ENCODE data around the gene AURKA. TPM values are rescaled to one million over a fixed set of nuclear protein-coding genes. Genes with fewer than 3 reads are reported as not detected.

Gene AURKA
- total RNA-seq, 1 donor from 2014 or later = 9.6 TPM

DNA sequence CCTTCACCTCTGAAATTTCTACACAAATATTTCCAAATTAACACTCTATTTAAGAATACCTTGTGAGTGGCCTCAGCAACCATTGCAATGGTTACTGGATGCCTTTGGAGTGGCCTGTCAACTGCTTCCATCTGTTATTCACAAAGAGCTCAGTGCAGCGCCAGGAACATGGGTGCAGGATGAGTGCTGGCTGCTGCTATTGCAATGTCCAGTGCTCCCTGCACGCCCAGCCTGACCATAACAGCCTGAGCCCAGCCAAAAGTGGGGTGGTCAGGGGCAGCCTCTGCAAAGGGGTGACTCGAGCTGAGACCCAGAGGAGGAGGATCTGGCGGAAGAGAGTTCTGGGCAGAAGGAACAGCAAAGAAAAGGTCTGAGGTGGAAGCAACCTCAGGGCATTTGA, 38.4 kb upstream of the AURKA start:
- Mint-ChIP-seq H3K27me3 (ENCODE audit: low read depth) (no peaks in the 10 kb centered on the region), H3K9me3 (ENCODE audit: low read depth) (no peaks in the 10 kb centered on the region), H3K4me3 (ENCODE audit: unreplicated experiment) (no peak overlapping the region), H3K27ac (ENCODE audit: unreplicated experiment) (no peak overlapping the region), H3K36me3 (ENCODE audit: low read depth) (no peaks in the 10 kb centered on the region), H3K4me1 (ENCODE audit: low read depth) (peaks cover 22% of the 10 kb centered on the region)
- TF ChIP-seq, protein P1, sequence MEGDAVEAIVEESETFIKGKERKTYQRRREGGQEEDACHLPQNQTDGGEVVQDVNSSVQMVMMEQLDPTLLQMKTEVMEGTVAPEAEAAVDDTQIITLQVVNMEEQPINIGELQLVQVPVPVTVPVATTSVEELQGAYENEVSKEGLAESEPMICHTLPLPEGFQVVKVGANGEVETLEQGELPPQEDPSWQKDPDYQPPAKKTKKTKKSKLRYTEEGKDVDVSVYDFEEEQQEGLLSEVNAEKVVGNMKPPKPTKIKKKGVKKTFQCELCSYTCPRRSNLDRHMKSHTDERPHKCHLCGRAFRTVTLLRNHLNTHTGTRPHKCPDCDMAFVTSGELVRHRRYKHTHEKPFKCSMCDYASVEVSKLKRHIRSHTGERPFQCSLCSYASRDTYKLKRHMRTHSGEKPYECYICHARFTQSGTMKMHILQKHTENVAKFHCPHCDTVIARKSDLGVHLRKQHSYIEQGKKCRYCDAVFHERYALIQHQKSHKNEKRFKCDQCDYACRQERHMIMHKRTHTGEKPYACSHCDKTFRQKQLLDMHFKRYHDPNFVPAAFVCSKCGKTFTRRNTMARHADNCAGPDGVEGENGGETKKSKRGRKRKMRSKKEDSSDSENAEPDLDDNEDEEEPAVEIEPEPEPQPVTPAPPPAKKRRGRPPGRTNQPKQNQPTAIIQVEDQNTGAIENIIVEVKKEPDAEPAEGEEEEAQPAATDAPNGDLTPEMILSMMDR (IDR thresholded peaks at IDR 0.05) = no peak
- DNase-seq (ENCODE audit: low spot score) = no peak

DNA sequence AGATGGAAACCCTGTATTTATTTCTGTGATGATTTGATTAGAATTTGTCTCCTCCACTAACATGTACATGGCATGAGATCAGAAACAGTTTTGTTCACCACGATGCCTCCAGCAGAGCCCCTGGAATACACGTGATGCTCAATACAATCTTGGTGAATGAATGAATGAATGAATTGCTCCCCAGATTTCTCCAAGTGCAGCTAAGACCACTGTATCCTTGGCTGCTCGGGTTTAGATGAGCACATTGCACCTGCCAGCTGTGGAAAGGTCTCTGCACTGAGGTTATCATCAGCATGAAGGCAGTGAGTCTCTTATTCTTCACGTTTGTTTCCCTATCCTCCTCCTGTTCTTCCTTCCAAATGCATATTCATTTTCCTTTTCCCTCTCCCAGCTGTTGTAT, 37.9 kb upstream of the AURKA start:
- Mint-ChIP-seq H3K4me3 (ENCODE audit: unreplicated experiment) (no peak overlapping the region), H3K27me3 (ENCODE audit: low read depth) (no peaks in the 10 kb centered on the region), H3K36me3 (ENCODE audit: low read depth) (no peaks in the 10 kb centered on the region), H3K4me1 (ENCODE audit: low read depth) (peaks cover 22% of the 10 kb centered on the region), H3K9me3 (ENCODE audit: low read depth) (no peaks in the 10 kb centered on the region), H3K27ac (ENCODE audit: unreplicated experiment) (no peak overlapping the region)
- no peak for DNase-seq (ENCODE audit: low spot score)
- TF ChIP-seq, protein P1 (IDR thresholded peaks at IDR 0.05) = no peak

DNA sequence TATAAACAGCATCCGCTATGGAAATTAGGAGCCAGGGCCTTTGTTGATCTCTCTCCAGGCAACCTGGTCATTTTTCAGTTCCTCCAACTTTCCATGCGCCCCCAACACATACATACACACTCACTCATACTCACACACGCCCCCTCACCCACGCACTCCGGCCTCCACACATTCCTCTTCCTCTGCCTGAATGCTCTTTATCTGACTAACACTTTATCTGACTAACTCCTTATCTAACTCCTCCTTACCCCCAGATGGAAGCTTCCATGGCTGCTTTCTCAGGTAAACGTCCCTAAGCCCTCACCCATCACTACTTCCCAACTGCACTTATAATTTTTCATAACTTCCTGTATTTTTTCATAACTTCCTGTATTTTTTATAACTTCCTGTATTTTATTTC, 37.5 kb upstream of the AURKA start:
- H3K36me3 Mint-ChIP-seq (ENCODE audit: low read depth) = no peaks in the 10 kb centered on the region
- H3K4me1 Mint-ChIP-seq (ENCODE audit: low read depth) = peaks cover 22% of the 10 kb centered on the region
- H3K4me3 Mint-ChIP-seq (ENCODE audit: unreplicated experiment) = no peak overlapping the region
- no peak for DNase-seq (ENCODE audit: low spot score)
- no peaks in the 10 kb centered on the region for H3K9me3 Mint-ChIP-seq (ENCODE audit: low read depth)
- peak overlapping the region; percentile 45 for H3K27ac Mint-ChIP-seq (ENCODE audit: unreplicated experiment)
- no peaks in the 10 kb centered on the region for H3K27me3 Mint-ChIP-seq (ENCODE audit: low read depth)
- TF ChIP-seq, protein P1 (IDR thresholded peaks at IDR 0.05) = no peak

DNA sequence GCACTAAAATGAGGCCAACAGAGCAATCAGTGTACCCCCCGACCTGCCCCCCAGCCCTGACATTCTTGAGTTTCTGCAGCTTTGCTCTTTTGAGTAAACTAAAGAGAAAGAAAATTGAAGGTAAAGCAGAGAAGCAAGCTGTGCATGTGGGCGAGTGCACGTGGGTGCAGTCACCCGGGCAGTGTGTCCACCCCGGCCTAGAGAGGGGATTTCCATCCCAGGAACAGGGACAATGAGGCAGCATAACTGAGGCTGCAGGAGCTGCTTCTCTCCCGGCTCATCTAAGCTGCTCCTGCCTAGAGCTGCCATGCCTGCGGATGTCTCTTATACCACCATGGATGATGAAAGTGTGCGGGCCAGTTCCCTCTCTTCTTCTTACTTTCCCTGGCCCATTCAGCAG, 36.9 kb upstream of the AURKA start:
- Mint-ChIP-seq H3K27ac (ENCODE audit: unreplicated experiment) (no peak overlapping the region), H3K9me3 (ENCODE audit: low read depth) (no peaks in the 10 kb centered on the region)

DNA sequence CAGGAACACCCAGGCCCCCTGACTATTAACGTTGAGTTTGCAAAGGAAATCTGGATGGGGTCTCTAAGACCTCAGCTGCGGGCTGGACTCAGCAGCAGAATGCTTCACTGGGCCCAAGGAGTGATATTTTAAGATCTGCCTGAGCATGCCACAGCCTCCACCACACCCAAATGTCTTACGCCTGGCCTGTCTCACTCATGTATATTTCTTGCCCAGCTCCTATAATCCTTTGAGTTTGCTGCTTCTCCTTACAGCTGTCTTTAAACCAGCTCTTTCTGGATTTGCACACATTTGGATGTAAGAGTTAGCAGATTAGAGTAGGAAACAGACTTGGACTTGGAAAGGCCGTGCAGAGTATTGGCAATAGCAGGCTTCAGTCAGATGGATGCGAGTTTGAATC, 36.4 kb upstream of the AURKA start:
- Mint-ChIP-seq H3K27ac (ENCODE audit: unreplicated experiment) (no peak overlapping the region), H3K9me3 (ENCODE audit: low read depth) (no peaks in the 10 kb centered on the region), H3K36me3 (ENCODE audit: low read depth) (no peaks in the 10 kb centered on the region), H3K4me3 (ENCODE audit: unreplicated experiment) (no peak overlapping the region), H3K4me1 (ENCODE audit: low read depth) (peaks cover 14% of the 10 kb centered on the region), H3K27me3 (ENCODE audit: low read depth) (no peaks in the 10 kb centered on the region)
- TF ChIP-seq, protein P1 (IDR thresholded peaks at IDR 0.05) = no peak
- DNase-seq (ENCODE audit: low spot score) = no peak

More for the DNA sequence above, 36.9 kb upstream of the AURKA start:
- no peak overlapping the region for H3K4me3 Mint-ChIP-seq (ENCODE audit: unreplicated experiment)
- TF ChIP-seq, protein P1 (IDR thresholded peaks at IDR 0.05) = no peak
- no peaks in the 10 kb centered on the region for H3K36me3 Mint-ChIP-seq (ENCODE audit: low read depth)
- peaks cover 19% of the 10 kb centered on the region for H3K4me1 Mint-ChIP-seq (ENCODE audit: low read depth)
- DNase-seq (ENCODE audit: low spot score) = no peak
- no peaks in the 10 kb centered on the region for H3K27me3 Mint-ChIP-seq (ENCODE audit: low read depth)

Measured in chondrocyte (in vitro differentiated cells).